MM.1S (cell line): Measurements from ENCODE around the gene UBAC2.

ENCODE experiments used
- DNase-seq: peaks from one replicate; pipeline ENCODE4 v3.0.0-alpha.2; 2015
- H2AFZ ChIP-seq: fragments of 300-600 bp; sonication (generic); 2 replicates; pipeline ENCODE4 v1.6.0; 2016; ENCODE audit warnings: antibody characterized with exemption, low read length
- H3F3A ChIP-seq: fragments of 300-600 bp; sonication (generic); 2 replicates; pipeline ENCODE4 v1.6.1; 2016; ENCODE audit warnings: mild to moderate bottlenecking, antibody characterized with exemption, low read length, moderate library complexity, mixed read lengths; ENCODE audit not compliant: insufficient read depth
- H3K27ac ChIP-seq: fragments of 300-600 bp; sonication (generic); 2 replicates; pipeline ENCODE4 v1.5.1; 2016; ENCODE audit warnings: mild to moderate bottlenecking, low read length
- H3K27me3 ChIP-seq: fragments of 300-600 bp; sonication (generic); replicated peaks from 2 replicates; pipeline ENCODE4 v1.6.0; 2016; ENCODE audit warnings: low read length; ENCODE audit not compliant: insufficient read depth
- H3K36me3 ChIP-seq: fragments of 300-600 bp; sonication (generic); replicated peaks from 2 replicates; pipeline ENCODE4 v1.6.1; 2016; ENCODE audit warnings: mild to moderate bottlenecking, low read length, mixed read lengths; ENCODE audit not compliant: insufficient read depth
- H3K4me1 ChIP-seq: fragments of 300-600 bp; sonication (generic); 2 replicates; pipeline ENCODE4 v1.6.1; 2016; ENCODE audit warnings: low read length, mixed read lengths
- H3K4me2 ChIP-seq: fragments of 300-600 bp; sonication (generic); 2 replicates; pipeline ENCODE4 v1.6.0; 2016; ENCODE audit warnings: low read depth, low read length
- H3K4me3 ChIP-seq: fragments of 300-600 bp; sonication (generic); 2 replicates; pipeline ENCODE4 v1.5.1; 2016; ENCODE audit warnings: low read length, mixed read lengths
- H3K79me2 ChIP-seq: fragments of 300-600 bp; sonication (generic); 2 replicates; pipeline ENCODE4 v1.6.1; 2016; ENCODE audit warnings: mixed run types, low read length, mixed read lengths
- H3K9ac ChIP-seq: fragments of 300-600 bp; sonication (generic); 2 replicates; pipeline ENCODE4 v1.6.1; 2016; ENCODE audit warnings: low read length, mixed read lengths
- H3K9me2 ChIP-seq: fragments of 300-600 bp; sonication (generic); replicated peaks from 2 replicates; pipeline ENCODE4 v1.6.1; 2016; ENCODE audit warnings: mild to moderate bottlenecking, low read length, mixed read lengths; ENCODE audit not compliant: insufficient read depth
- H3K9me3 ChIP-seq: fragments of 300-600 bp; sonication (generic); replicated peaks from 2 replicates; pipeline ENCODE4 v1.6.1; 2016; ENCODE audit warnings: mild to moderate bottlenecking, low read length, mixed read lengths; ENCODE audit not compliant: insufficient read depth
- H4K20me1 ChIP-seq: fragments of 300-600 bp; sonication (generic); 2 replicates; pipeline ENCODE4 v1.6.1; 2016; ENCODE audit warnings: mild to moderate bottlenecking, low read length, moderate library complexity, mixed read lengths; ENCODE audit not compliant: insufficient read depth
- CTCF ChIP-seq: fragments of 300-600 bp; sonication (generic); IDR thresholded peaks from 2 replicates; pipeline ENCODE4 v1.5.1; 2016; ENCODE audit warnings: antibody characterized with exemption, low read length, mixed read lengths
- EZH2 ChIP-seq: fragments of 300-600 bp; sonication (generic); optimal IDR thresholded peaks from 2 replicates; pipeline ENCODE3; 2017; ENCODE audit warnings: low read depth, mild to moderate bottlenecking, antibody characterized with exemption, low read length, mixed read lengths
- EZH2phosphoT487 ChIP-seq: fragments of 300-600 bp; sonication (generic); IDR thresholded peaks from 2 replicates; pipeline ENCODE4 v1.6.1; 2018; ENCODE audit warnings: antibody characterized with exemption, low read length

Gene UBAC2

DNA sequence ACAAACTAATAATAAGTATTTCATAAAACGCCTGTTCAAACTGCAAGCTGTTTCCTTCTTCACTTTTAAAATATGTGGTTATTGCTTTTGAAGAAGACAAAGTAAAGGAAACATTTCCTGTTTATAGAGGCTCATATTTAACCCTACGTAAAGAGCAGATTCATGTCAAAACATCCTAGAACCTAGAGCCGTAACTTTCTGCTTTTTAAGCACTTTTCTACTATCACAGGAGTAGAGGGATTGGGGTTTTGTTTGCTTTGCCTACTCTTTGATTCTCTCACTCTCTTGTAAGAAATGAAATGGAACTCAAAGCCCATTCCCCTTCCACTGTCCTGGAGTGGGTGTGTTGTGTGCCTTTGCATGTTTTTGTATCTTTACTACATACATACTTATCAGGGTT, 160.5 kb downstream of the UBAC2 start:
- no peak overlapping the region for H3K9ac ChIP-seq
- no peak overlapping the region for H2AFZ ChIP-seq
- no peak overlapping the region for H3K4me3 ChIP-seq
- H3F3A ChIP-seq = peaks cover under 1% of the 10 kb centered on the region; the same call in 1 of the 2 replicates
- H3K79me2 ChIP-seq = no peaks in the 10 kb centered on the region
- H3K9me2 ChIP-seq = no peaks in the 10 kb centered on the region
- no peaks in the 10 kb centered on the region for H3K27me3 ChIP-seq
- DNase-seq = no peak
- H3K4me1 ChIP-seq = peaks cover 9% of the 10 kb centered on the region
- H3K4me2 ChIP-seq = no peak overlapping the region
- no peak overlapping the region for H3K27ac ChIP-seq
- no peak for TF ChIP-seq EZH2
- TF ChIP-seq EZH2phosphoT487 = no peak
- TF ChIP-seq CTCF = no peak
- H4K20me1 ChIP-seq = no peaks in the 10 kb centered on the region
- no peaks in the 10 kb centered on the region for H3K9me3 ChIP-seq
- H3K36me3 ChIP-seq = no peaks in the 10 kb centered on the region

- no peaks in the 10 kb centered on the region for H3K27me3 ChIP-seq
- H2AFZ ChIP-seq = no peak overlapping the region
- no peak overlapping the region for H3K4me2 ChIP-seq
- H3K4me1 ChIP-seq = no peaks in the 10 kb centered on the region
- H4K20me1 ChIP-seq = no peaks in the 10 kb centered on the region
- no peaks in the 10 kb centered on the region for H3K9me3 ChIP-seq
- no peaks in the 10 kb centered on the region for H3F3A ChIP-seq
- TF ChIP-seq EZH2 (no peak), EZH2phosphoT487 (no peak), CTCF (no peak)
- no peaks in the 10 kb centered on the region for H3K9me2 ChIP-seq
- no peaks in the 10 kb centered on the region for H3K36me3 ChIP-seq
- no peak overlapping the region for H3K9ac ChIP-seq
- no peak overlapping the region for H3K4me3 ChIP-seq
- no peak overlapping the region for H3K27ac ChIP-seq
- H3K79me2 ChIP-seq = no peaks in the 10 kb centered on the region
- DNase-seq = no peak
Observed at GRCh38 chr13:99362362-99362761, 161.7 kb downstream of the UBAC2 start.

DNA sequence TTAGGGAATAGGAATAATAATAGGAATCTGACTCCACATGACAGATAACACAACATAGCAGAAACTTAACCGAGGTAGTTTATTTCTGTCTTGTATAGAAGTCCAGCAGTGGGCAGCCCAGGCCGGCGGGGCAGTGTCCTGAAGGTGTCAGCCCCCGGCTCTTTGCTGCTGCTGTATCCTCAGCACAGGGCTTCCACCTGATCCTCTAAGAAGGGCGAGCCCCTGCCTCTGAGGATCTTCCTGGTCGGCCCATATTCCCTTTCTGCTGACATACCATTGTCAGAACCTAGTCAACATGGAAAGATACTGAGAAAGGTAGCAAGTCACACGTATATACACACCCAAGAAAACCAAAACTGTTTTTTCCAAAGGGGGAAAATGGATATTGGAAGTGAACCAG, 162.7 kb downstream of the UBAC2 start:
- no peak for DNase-seq
- Histone ChIP-seq H3K79me2 (no peaks in the 10 kb centered on the region), H2AFZ (no peak overlapping the region), H3F3A (no peaks in the 10 kb centered on the region), H3K9me3 (no peaks in the 10 kb centered on the region), H3K4me1 (no peaks in the 10 kb centered on the region), H3K9me2 (no peaks in the 10 kb centered on the region), H3K27ac (no peak overlapping the region), H4K20me1 (no peaks in the 10 kb centered on the region), H3K27me3 (no peaks in the 10 kb centered on the region), H3K4me3 (no peak overlapping the region), H3K36me3 (no peaks in the 10 kb centered on the region), H3K4me2 (no peak overlapping the region), H3K9ac (no peak overlapping the region)
- TF ChIP-seq EZH2phosphoT487 (no peak), CTCF (no peak), EZH2 (no peak)
